ENCODE measurements around the gene UTP14C. TPM values are rescaled to one million over a fixed set of nuclear protein-coding genes. Genes with fewer than 3 reads are reported as not detected.
"Not testable (repeated sequence)": the region's sequence is repeated elsewhere in the genome, so short reads cannot be mapped to it uniquely, and the experiment has no call there.

The UTP14C gene
- total RNA-seq, 2 donors from 2014 or later, result 16.3 to 18.8 TPM

DNA sequence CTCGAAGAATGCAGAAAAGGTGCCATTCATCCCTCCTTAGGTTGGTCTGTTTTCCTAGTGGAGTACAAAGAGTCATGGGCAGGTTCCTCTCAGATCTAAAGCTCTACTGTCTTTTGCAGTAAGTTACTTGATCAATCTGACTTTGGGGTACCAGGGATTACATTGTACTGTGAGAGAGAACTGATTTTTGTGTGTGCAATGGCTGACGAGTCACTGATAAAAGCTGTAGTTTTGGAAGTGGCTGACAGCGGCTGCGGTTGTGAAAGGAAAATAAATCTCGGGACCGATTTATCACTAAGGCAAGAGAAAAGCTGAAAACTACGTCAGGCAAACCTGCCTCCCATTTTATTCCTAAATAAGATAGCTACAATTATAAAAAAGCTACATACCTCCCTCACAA is 26.9 kb downstream of the UTP14C start:
- DNase-seq, result no peak
- TF ChIP-seq, protein P1, sequence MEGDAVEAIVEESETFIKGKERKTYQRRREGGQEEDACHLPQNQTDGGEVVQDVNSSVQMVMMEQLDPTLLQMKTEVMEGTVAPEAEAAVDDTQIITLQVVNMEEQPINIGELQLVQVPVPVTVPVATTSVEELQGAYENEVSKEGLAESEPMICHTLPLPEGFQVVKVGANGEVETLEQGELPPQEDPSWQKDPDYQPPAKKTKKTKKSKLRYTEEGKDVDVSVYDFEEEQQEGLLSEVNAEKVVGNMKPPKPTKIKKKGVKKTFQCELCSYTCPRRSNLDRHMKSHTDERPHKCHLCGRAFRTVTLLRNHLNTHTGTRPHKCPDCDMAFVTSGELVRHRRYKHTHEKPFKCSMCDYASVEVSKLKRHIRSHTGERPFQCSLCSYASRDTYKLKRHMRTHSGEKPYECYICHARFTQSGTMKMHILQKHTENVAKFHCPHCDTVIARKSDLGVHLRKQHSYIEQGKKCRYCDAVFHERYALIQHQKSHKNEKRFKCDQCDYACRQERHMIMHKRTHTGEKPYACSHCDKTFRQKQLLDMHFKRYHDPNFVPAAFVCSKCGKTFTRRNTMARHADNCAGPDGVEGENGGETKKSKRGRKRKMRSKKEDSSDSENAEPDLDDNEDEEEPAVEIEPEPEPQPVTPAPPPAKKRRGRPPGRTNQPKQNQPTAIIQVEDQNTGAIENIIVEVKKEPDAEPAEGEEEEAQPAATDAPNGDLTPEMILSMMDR (IDR thresholded peaks at IDR 0.05), result no peak
- H3K36me3 ChIP-seq, result no peaks in the 10 kb centered on the region
- no peak overlapping the region for H3K9ac ChIP-seq (ENCODE audit: low read depth in 2 of 2, low read length in 2 of 2)
- no peaks in the 10 kb centered on the region for H3K27me3 ChIP-seq
- no peaks in the 10 kb centered on the region for H3K9me3 ChIP-seq
- no peak overlapping the region for H3K4me3 ChIP-seq
- H3K4me1 ChIP-seq, result no peaks in the 10 kb centered on the region
- no peak overlapping the region for H3K27ac ChIP-seq
- intact Hi-C loops (cut with DNase I), result no loop called here

DNA sequence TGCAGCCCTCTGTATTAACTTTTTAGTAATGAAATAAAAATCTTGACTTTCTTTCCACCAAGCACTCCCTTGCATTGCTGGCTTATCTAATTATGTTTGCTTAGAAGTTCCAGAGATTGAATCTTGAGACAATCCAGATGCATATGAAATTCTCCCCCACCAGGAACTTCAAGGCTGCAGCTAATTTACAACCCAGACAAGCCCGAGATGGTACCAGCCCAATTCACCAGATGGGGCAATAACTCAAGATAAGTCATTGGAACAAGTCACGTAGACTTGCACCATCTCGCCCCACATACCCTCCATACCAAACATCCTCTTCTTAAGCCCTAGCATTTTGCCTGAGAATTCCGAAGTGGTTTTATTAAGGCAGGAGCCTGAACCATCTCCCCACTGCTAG is 29.0 kb downstream of the UTP14C start:
- no peak for DNase-seq
- TF ChIP-seq, protein P1 (IDR thresholded peaks at IDR 0.05), result no peak
- Histone ChIP-seq H3K4me3 (no peak overlapping the region), H3K4me1 (no peaks in the 10 kb centered on the region), H3K9me3 (no peaks in the 10 kb centered on the region), H3K27me3 (no peaks in the 10 kb centered on the region), H3K9ac (ENCODE audit: low read depth in 2 of 2, low read length in 2 of 2) (no peak overlapping the region), H3K27ac (no peak overlapping the region), H3K36me3 (no peaks in the 10 kb centered on the region)
- intact Hi-C loops (cut with DNase I), result no loop called here

DNA sequence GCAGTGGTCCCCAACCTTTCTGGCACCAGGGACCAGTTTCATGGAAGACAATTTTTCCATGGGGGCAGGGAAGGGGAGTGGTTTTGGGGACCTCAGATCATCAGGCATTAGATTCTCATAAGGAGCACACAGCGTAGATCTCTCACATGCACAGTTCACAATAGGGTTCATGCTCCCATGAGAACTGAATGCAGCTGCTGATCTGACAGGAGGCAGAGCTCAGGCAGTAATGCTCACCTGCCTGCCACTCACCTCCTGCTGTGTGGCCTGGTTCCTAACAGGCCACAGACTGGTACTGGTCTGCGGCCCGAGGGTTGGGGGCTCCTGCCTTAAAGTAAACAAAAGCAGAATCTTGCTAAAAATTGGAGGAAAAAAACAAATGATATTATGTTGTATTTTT is 36.6 kb downstream of the UTP14C start:
- intact Hi-C loops (cut with DNase I); H3K27ac ChIP-seq; H3K27me3 ChIP-seq; H3K9ac ChIP-seq (ENCODE audit: low read depth in 2 of 2, low read length in 2 of 2); H3K4me1 ChIP-seq; DNase-seq; H3K36me3 ChIP-seq; H3K4me3 ChIP-seq; H3K9me3 ChIP-seq: not testable (repeated sequence)

DNA sequence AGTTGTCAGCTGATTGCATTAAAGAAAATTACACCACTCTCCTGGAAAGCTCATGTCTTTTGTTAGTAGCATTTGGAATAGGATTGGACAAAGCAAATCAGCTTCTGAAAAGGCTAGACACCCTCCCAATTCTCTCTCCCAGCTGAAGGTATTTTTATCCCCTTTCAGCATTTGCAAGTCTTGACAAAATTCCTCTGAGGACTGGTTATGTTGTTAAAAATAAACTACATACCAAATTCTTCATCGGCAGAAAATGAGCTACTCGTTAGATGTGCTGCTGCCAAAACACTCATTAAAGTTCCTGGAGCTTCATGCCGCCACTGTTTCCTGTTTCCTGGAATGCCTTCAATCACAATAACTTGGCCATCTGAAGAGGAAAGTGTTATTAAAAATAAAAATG is 37.1 kb downstream of the UTP14C start:
- DNase-seq, result no peak
- Histone ChIP-seq H3K4me3 (no peak overlapping the region), H3K9ac (ENCODE audit: low read depth in 2 of 2, low read length in 2 of 2) (no peak overlapping the region), H3K27ac (no peak overlapping the region), H3K4me1 (no peaks in the 10 kb centered on the region), H3K27me3 (no peaks in the 10 kb centered on the region), H3K36me3 (no peaks in the 10 kb centered on the region), H3K9me3 (no peaks in the 10 kb centered on the region)
- intact Hi-C loops (cut with DNase I), result no loop called here
- TF ChIP-seq, protein P1 (IDR thresholded peaks at IDR 0.05), result no peak

DNA sequence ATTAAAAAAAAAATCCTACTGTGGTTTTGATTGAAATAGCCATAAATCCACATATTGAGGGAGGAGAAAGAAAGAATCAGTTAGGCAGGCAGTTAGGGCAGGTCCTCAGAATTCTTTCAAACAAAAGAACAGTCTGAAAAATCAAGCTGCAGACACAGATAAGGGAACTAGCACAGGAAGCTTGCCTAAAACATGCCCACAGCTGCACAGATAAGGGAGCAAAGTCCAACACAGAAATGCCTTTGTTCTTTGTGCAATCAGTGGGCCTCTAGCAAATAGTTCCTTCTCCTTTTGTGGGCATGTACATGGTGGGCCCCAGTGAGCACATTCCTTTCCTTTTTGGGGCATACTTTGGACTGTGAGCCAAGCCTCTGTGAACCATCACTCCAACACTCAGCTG is 42.7 kb downstream of the UTP14C start:
- Histone ChIP-seq H3K27me3 (no peaks in the 10 kb centered on the region), H3K4me1 (no peaks in the 10 kb centered on the region), H3K4me3 (no peak overlapping the region), H3K36me3 (no peaks in the 10 kb centered on the region), H3K27ac (no peak overlapping the region), H3K9ac (ENCODE audit: low read depth in 2 of 2, low read length in 2 of 2) (no peak overlapping the region), H3K9me3 (peaks cover 8% of the 10 kb centered on the region)
- intact Hi-C loops (cut with DNase I), result no loop called here
- TF ChIP-seq, protein P1 (IDR thresholded peaks at IDR 0.05), result no peak
- no peak for DNase-seq

DNA sequence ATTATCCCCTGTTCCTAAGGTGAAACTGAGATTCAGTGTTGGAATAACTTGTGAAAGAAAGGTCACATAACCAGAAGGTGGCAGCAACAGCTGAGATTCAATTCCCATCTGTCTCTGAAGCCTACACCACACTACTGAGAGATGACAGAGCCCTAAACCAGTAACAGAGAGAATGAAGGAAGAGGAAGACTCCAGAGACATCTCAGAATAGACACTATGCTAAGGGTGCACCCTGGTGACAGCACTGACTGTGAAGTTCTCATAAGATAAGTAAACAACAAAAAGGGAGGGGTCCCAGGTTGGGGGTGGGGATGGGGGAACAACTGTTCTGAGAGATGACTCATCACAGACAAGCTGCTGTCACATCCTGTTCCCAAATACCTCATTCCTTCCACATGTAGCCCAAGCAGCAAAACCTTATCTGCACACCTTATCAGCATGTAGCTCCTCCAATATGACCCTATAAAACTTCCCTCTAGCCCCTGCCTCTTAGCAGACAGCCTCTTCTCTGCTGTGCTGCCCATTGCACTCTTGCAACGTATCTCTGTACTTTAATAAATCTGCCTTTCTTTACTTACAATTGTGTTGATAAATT is 46.5 kb downstream of the UTP14C start:
- H3K4me1 ChIP-seq, result no peaks in the 10 kb centered on the region
- intact Hi-C loops (cut with DNase I), result no loop called here
- TF ChIP-seq, protein P1 (IDR thresholded peaks at IDR 0.05), result no peak
- no peak overlapping the region for H3K27ac ChIP-seq
- no peaks in the 10 kb centered on the region for H3K36me3 ChIP-seq
- DNase-seq, result no peak
- H3K9me3 ChIP-seq, result peaks cover 8% of the 10 kb centered on the region
- H3K27me3 ChIP-seq, result no peaks in the 10 kb centered on the region
- H3K9ac ChIP-seq (ENCODE audit: low read depth in 2 of 2, low read length in 2 of 2), result no peak overlapping the region
- no peak overlapping the region for H3K4me3 ChIP-seq

Other genes starting within 250 kb of the UTP14C start
- 10 to 100 TPM in 1 of 2 donors, 1 to 10 TPM in 1; 6.6 to 12.4 TPM for gene DHRS12, start 220.5 kb upstream of the UTP14C start, total RNA-seq
- under 1 TPM in 1 of 2 donors, not detected in 1; 0.12 TPM for gene TMEM272, start 179.5 kb upstream of the UTP14C start, total RNA-seq
- not detected for gene CCDC70, start 162.7 kb upstream of the UTP14C start, total RNA-seq
- gene ATP7B, start 13.2 kb upstream of the UTP14C start, total RNA-seq, result 10 to 100 TPM; 14.0 to 18.8 TPM
- 10 to 100 TPM; 32.4 to 45.0 TPM for gene ALG11, start 12.3 kb upstream of the UTP14C start, total RNA-seq
- under 1 TPM; 0.24 to 0.25 TPM for gene NEK5, start 104.4 kb downstream of the UTP14C start, total RNA-seq
- gene NEK3, start 134.9 kb downstream of the UTP14C start, total RNA-seq, result 10 to 100 TPM; 27.8 to 35.8 TPM

Measured in colonic mucosa (tissue), 4 donors.